ENCODE measurements around the gene PRR33.

The PRR33 gene

DNA sequence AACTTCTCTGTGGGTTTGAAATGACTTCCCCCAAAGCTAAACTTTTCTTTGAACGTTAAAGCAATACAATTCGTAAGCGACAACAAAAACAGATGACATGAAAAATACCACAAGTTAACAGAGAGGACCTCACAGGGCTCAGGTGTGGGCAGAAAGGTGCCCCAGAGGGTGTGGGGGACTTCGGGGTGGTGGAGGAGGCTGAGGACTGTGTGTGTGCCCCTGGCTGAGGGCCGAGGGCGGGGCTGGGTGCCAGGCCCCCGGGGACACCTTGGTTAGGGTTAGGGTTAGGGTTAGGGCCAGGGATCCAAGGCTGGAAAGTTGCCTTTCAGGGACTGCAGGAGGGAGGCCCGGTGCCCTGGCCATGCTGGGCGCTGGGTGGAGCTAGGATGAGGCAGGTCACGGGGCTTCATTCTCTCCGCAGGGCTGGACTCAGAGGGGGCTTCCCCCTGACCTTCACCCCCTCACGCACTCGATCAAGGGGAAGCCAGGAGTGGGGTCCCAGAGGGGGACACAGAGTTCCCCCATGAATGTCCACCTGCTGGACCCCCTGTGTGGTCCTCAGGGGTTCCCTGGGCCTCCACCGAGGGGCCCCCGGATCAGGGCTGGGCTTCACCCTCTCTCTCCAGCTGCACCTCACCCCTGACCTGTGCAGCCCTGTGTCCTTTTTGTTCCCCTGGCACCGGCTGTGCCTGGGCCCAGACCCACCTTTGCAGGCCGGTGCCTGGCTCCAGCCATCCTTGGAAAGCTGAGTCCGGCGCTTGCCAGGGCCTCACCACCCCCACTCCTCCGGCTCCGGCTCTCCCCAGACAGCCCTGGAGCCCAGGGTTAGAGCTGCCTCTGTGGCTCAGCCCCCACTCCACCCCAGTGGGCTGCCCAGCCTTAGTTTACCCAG lies 45.9 kb downstream of the PRR33 start:
- no peak for DNase-seq

DNA sequence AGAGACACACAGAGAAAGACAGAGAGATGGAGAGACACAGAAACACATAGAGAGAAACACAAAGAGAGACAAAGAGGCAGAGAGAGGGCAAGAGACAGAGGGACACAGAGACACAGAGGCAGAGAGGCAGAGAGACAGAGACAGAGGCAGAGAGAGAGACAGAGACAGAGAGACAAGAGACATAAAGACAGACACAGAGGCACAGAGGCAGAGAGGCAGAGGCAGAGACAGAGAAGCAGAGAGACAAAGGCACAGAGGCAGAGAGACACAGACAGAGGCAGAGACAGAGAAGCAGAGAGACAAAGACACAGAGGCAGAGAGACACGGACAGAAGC lies 46.6 kb downstream of the PRR33 start:
- DNase-seq = no peak

DNA sequence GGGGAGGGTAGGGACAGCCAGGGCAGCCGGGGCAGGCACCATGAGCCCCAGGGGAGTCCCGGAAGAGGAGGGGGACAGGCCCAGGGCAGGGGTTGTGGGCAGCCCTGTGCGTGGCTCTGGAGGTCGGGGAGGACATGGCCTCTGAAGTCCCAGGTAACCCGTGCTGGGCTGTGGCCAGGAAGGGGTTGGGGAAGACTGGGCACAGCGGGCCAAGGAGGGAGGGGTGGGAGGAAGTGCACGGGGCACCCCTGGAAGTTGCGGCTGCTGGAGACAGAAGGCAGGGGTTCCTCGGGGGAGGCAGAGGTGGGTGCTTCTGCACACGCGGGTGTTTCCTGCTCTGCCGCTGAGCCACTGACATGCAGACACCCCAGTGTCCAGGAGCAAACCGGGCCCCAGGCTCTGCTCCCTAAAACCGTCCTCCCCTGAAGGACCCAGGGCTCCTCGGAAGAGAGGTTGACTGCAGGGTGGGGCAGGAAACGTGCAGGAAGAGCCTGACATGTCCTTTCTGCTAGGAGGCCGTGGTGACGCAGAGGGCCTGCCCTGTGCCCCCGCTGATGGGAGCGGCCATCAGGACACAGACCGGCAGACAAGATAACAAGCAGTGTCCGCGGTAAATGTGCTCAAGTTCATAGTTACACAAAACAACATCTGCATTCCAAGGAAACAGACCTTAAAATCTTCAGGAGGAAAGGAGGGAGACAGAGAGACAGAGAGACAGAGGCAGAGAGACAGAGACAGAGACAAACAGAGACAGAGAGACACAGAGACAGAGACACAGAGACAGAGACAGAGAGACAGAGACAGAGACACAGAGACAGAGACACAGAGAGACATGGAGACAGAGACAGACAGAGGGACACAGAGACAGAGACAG lies 47.2 kb downstream of the PRR33 start:
- no peak for DNase-seq

GRCh38 chr11:1843796-1844195 lies 47.9 kb downstream of the PRR33 start:
- no peak for DNase-seq

DNA sequence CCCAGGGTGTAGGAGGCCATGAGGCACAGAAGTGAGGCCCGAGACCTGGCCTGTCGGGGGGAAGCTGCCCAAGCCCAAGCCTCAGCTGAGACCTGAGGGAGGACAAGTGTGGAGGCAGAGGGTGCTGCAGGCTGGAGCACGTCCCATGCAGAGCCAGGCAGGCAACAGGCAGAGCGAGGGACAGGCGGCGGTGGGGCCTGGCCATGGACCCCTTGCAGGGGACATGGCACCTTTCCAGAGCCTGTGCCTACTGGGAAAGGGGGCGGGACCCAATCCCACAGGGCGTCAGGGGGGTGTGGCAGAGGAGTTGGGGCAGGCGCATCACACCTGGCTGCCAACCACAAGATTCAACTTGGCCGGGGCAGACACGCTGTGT lies 48.6 kb downstream of the PRR33 start:
- no peak for DNase-seq

GRCh38 chr11:1842149-1843097 lies 49.3 kb downstream of the PRR33 start:
- DNase-seq = no peak

DNA sequence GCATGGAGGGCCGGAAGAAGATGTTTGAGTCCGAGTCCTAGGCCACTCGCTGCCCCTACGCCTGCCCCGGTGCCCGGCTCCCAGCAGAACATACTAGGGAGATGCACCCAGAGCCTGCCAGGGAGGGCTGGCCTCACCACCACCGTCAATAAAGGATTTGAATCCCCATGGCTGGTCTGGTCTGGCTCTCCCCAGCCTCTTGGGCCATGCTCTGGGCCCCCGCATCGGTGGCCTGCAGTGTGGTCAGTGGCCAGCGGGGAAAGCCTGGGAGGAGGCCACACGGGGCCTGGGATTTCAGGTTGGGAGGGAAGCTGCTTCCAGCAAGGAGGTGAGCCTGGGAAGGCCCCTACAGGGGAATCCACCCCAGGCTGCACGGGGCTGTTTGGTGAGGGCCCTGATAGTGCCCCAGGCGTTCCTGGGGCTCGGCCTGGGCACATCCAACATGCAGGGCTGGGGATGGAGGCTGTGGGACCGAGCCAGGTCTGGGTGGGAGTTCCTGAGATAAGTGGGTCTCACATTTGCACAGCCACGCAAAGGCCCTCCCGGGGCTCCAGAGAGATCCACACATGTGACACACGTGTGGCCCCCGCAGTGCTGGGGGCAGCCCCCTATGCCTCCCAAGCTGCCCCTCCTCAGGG lies 50.1 kb downstream of the PRR33 start:
- DNase-seq = no peak

DNA sequence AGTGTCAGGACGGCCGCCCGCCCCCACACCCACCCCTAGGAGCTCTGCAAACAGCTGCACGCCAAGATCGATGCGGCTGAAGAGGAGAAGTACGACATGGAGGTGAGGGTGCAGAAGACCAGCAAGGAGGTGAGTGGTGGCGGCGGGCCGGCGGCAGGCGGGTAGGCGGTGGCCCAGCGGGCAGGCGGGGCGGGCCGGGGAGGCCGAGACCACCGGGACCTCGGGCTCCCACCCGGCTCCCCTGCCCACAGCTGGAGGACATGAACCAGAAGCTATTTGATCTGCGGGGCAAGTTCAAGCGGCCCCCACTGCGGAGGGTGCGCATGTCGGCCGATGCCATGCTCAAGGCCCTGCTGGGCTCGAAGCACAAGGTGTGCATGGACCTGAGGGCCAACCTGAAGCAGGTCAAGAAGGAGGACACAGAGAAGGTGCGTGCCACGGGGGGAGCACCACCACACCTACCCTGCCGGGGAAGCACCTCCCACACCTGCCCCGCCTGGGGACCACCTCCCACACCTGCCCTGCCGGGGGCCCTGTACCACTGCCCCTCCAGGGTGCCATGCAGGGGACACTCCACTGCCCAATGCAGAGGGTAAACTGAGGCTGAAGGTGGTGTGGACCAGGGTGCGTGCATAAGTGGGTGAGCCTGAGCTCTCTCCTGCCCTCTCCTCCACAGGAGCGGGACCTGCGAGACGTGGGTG lies 50.8 kb downstream of the PRR33 start:
- DNase-seq = no peak

DNA sequence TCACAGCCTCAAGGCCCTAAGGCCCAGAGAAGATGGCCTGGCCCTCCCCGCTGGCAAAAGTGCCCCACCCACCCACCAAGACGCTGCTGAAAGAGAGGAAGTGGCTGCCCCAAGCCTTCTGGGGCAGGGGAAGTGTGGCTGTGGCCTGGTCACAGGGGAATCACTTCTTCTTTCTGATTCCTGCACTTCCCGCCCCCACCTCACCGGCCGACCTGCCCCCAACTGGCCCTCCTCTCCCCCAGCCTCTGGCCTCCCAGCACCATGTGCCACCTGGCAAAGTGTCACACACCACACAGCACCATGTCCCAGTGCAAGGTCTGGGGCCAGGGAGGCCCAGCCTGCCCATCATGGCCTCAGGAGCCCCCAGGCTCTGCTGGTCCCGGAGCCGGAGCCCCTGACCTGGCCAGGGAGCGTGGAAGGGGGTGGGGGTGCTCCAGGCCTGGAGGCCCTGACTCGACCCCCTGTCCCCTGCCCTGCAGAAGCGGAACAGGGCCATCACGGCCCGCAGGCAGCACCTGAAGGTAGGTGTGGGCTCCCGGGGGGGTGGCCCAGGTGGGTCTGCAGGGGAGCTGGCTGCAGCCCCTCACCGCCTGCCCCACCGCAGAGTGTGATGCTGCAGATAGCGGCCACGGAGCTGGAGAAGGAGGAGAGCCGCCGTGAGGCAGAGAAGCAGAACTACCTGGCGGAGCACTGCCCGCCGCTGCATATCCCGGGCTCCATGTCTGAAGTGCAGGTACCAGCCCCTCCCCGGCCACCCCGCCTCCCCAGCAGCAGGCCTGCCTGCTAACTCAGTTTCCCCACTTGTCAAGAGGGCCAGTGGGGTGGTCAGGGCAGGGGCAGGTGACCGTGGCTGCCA lies 51.5 kb downstream of the PRR33 start:
- DNase-seq = no peak

DNA sequence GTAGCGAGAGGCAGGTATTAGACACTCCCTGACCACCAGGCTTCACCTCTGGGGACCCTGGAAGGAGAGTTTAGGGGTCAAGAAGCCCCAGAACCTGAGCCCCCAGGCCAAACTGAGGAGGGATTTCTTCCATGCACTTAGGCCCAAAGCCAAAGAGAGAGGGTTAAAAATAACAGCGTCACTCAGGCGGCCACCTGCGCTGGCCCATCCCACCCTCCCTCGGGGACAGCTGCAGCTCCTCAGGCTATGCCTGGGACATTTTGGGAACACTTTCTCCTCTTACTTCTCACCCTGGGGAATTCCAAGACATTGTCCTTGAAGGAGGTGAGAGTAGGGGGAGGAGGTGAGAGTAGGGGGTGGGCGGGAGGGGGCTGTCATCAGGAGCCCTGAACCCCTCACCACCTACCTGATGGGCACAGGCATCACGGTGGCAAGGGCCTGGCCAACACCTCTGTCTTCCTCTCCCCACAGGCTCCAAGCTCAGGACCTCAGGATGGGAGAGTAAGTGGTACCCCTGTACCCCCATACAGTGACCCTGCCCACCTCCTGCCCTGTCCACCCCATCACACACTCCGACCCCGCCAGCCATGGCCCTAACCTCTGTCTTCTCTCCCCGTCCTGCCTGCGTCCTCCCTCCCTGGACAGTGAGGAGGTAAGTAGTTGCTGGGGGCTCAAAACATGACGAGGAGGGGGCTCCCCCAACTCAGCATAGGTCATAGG lies 52.3 kb downstream of the PRR33 start:
- DNase-seq = no peak

DNA sequence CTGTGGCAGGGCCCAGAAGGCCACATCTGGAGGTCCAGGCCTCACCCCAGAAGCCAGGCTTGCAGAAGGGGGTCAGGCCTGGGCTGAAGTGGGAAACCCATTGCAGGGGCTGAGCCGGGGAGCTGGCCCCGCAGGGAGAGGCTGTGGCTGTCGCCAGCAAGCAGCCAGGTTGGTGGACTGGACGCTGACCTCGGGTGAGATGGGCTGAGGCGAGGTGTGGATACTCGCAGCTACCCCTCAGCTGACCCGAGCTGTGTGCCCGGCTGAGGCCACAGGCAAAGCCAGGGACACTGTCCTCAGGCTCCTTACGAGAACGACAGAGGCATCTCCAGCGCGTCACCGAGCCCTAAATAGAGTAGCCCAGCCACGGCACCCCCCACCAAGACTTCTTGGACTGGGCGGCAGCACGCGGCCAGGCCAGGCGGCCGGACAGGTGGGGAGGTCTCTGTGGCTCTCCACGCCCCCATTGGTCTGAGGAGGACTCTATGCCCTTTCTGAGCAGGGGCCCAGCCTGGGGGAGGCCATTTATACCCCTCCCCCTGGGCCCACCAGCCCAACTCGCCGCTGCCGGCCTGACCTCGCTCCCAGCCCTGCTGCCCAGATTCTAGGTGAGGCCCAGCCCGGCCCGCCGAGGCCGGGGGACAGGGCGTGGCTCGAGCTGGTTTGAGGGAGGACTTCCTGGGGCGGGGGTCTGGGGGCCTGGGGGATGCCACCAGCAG lies 53.1 kb downstream of the PRR33 start, which contains the start of gene TNNI2:
Gene TNNI2, plus strand, starts transcription at position 556 of the 719 bp plus-strand sequence. CDS start 716 bp downstream, outside the sequence.
- no peak for DNase-seq

Measured in SIG-M5 (cell line).